ENCODE measurements around the gene CDK2AP2. TPM values are rescaled to one million over a fixed set of nuclear protein-coding genes. Genes with fewer than 3 reads are reported as not detected.
"Not testable (repeated sequence)": the region's sequence is repeated elsewhere in the genome, so short reads cannot be mapped to it uniquely, and the experiment has no call there.

The CDK2AP2 gene
- total RNA-seq, 4 donors from 2014 or later, result 90.0 to 240 (median 148) TPM

DNA sequence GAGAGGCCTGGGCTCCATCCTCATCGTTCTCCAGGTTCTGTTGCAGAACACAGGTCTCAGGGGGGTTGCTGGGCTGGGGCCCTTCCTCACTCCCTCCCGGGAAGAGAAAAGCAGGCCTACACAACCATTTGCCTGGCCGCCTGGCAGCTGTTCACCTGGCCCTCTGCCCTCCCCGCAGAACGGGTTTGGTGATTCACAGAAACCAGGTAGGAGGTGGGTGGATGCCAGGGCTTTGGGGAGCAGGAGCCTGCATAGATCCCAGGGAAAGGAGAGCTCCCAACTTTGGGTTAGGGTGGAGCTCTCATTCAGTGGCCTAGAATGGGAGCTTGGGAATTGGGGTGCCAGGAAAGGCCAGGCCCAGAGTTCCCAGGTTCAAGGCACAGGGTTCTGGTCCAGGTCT is 39.9 kb downstream of the CDK2AP2 start:
- peak overlapping the region; percentile 67 to 75 (median 69) for H3K27ac ChIP-seq
- peak in 1 of 2 donors; percentile 25 for TF ChIP-seq POLR2A (IDR thresholded peaks at IDR 0.05)
- TF ChIP-seq, protein P1, sequence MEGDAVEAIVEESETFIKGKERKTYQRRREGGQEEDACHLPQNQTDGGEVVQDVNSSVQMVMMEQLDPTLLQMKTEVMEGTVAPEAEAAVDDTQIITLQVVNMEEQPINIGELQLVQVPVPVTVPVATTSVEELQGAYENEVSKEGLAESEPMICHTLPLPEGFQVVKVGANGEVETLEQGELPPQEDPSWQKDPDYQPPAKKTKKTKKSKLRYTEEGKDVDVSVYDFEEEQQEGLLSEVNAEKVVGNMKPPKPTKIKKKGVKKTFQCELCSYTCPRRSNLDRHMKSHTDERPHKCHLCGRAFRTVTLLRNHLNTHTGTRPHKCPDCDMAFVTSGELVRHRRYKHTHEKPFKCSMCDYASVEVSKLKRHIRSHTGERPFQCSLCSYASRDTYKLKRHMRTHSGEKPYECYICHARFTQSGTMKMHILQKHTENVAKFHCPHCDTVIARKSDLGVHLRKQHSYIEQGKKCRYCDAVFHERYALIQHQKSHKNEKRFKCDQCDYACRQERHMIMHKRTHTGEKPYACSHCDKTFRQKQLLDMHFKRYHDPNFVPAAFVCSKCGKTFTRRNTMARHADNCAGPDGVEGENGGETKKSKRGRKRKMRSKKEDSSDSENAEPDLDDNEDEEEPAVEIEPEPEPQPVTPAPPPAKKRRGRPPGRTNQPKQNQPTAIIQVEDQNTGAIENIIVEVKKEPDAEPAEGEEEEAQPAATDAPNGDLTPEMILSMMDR (IDR thresholded peaks at IDR 0.05), result no peak

DNA sequence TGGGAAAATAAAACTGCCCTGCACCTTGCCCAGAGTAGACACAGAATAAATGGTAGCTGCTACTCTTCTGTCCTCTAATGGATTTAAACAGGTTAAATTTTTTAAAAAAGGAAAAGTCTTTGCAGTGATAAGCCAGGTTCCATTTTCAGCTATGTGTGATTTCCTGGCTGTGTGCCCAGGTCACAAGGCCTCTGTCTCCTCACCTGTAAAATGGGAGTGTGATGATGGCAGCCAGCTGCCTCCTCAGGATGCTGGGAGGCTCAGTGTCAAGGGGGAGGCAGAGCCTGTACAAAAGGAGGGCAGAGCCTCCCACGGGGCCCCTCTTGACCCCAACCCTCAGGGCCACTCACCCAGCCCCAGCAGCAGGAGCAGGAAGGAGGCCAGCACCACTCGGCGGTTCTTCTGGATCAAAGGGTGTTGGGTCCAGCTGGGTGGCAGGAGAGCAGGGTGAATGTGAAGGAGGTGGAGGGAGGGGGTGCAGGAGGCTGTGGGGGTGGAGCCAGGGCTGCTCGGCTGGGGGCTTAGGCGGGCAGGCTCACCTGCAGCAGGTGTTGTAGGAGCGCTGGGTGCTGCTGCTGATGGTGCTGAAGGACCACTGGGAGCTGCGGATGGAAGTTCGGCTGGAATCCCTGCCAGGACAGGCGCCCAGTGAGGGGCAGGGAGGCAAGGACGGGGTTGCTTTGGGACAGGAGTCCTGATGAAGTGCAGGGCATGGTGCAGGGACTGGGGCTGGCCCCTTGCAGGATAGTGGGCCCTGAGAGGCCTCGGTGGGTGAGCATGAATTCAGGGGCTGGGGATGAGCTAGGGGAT is 40.8 kb downstream of the CDK2AP2 start:
- DNase-seq, result no peak
- peaks cover 25 to 52% of the 10 kb centered on the region in 2 donors for H3K4me1 ChIP-seq
- no peaks in the 10 kb centered on the region for H3K27me3 ChIP-seq
- intact Hi-C loops (cut with DNase I), result loop anchor here (5.0 to 10.0 kb wide), 2 partner anchors 45 to 72 kb away; partner anchors contain the start of gene RAD9A
- no peaks in the 10 kb centered on the region for H3K36me3 ChIP-seq
- TF ChIP-seq, protein P1 (IDR thresholded peaks at IDR 0.05), result no peak
- TF ChIP-seq POLR2A (IDR thresholded peaks at IDR 0.05), result no peak
- H3K27ac ChIP-seq, result peak overlapping the region; percentile 67 to 75 (median 69)
- WGBS, 2 donors, result 67 to 68% methylated on average over 10 to 11 of the region's 11 CpGs
- no peaks in the 10 kb centered on the region for H3K9me3 ChIP-seq
- no peak overlapping the region for H3K4me3 ChIP-seq (replicated peaks in 1 of 3)

More for the DNA sequence above, 39.9 kb downstream of the CDK2AP2 start:
- Histone ChIP-seq H3K27me3 (no peaks in the 10 kb centered on the region), H3K36me3 (no peaks in the 10 kb centered on the region), H3K9me3 (no peaks in the 10 kb centered on the region), H3K4me3 (replicated peaks in 1 of 3) (peak overlapping the region; percentile 66 to 92 (median 82)), H3K4me1 (peaks cover 25 to 52% of the 10 kb centered on the region in 2 donors)
- intact Hi-C loops (cut with DNase I), result loop anchor here (5.0 to 10.0 kb wide), 2 partner anchors 46 to 73 kb away; partner anchors contain the start of gene RAD9A
- 8 to 10% methylated on average over 5 of the region's 5 CpGs for whole genome bisulfite sequencing, 2 donors
- peak; percentile 96 to 97 for DNase-seq

DNA sequence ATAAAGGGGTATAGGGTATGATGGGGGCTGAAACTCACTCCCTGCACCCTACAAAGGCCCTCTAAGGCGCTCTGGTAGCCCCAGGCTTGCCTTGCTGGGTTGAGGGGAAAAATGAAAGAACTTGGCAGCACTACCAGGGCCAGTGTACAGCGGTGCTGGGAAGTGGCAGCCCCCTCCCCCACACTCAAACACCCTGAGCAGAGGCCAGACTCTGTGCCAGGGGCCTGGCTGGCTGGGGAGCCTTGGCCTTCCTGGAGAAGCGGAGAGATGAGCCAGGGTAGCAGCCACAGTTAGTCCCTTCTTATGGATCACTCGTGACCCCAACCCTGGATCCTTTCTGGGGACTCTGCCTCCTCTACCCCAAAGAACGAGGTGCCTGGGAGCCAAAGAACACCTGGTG is 41.6 kb downstream of the CDK2AP2 start:
- no peak overlapping the region for H3K27ac ChIP-seq
- intact Hi-C loops (cut with DNase I), result loop anchor here (5.0 to 10.0 kb wide), 2 partner anchors 44 to 72 kb away; partner anchors contain the start of gene RAD9A
- no peaks in the 10 kb centered on the region for H3K36me3 ChIP-seq
- H3K27me3 ChIP-seq, result no peaks in the 10 kb centered on the region
- H3K4me1 ChIP-seq, result peaks cover 25 to 52% of the 10 kb centered on the region in 2 donors
- peak; percentile 41 to 51 for DNase-seq
- no peak overlapping the region for H3K4me3 ChIP-seq (replicated peaks in 1 of 3)
- no peaks in the 10 kb centered on the region for H3K9me3 ChIP-seq
- TF ChIP-seq, protein P1 (IDR thresholded peaks at IDR 0.05), result no peak
- no peak for TF ChIP-seq POLR2A (IDR thresholded peaks at IDR 0.05)
- 87 to 93% methylated on average over 4 to 5 of the region's 5 CpGs for WGBS, 2 donors

DNA sequence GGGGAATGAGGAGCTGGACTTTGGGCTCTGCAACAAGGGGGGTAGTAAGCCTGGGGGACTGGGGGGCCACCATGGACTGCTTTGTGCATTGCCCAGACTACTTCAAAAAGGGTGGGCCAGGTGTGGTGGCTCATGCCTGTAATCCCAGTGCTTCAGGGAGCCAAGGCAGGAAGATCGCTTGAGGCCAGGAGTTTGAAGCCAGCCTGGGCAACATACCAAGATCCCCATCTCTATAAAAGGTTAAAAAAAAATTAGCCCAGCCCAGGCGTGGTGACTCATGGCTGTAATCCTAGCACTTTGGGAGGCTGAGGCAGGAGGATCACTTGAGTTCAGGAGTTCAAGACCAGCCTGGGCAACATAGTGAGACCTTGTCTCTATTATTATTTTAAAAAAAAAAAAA is 42.4 kb downstream of the CDK2AP2 start:
- Histone ChIP-seq H3K4me1 (peaks cover 25 to 52% of the 10 kb centered on the region in 2 donors), H3K4me3 (replicated peaks in 1 of 3) (peak overlapping the region in 1 of 3 donors; percentile 56), H3K27ac (peak overlapping the region; percentile 79 to 99 (median 95))
- intact Hi-C loops (cut with DNase I), result loop anchor here (5.0 to 10.0 kb wide), 2 partner anchors 43 to 71 kb away; partner anchors contain the start of gene RAD9A
- not testable (repeated sequence) for H3K27me3 ChIP-seq, DNase-seq, H3K9me3 ChIP-seq, H3K36me3 ChIP-seq
- 69 to 77% methylated on average over 2 of the region's 2 CpGs for WGBS, 2 donors

DNA sequence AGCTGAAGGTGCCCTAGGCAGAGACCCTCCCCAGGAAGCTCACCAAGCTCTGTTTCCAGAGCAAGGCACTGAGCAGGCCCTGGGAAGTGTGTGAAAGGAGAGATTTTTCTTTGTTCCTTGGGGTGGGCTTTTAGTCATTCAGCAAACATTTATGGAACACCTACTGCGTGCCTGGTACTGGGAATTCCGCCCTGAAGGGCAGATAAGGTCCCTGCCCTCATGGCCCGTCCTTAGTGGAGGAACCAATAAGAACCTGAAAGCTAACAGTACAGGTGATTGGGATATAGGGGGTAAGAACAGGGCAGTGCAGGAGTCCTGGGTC is 42.8 kb downstream of the CDK2AP2 start:
- no peaks in the 10 kb centered on the region for H3K36me3 ChIP-seq
- no peaks in the 10 kb centered on the region for H3K27me3 ChIP-seq
- WGBS, 2 donors, result 68 to 76% methylated on average over 3 of the region's 3 CpGs
- intact Hi-C loops (cut with DNase I), result loop anchor here (5.0 to 10.0 kb wide), 2 partner anchors 43 to 70 kb away; partner anchors contain the start of gene RAD9A
- H3K4me3 ChIP-seq (replicated peaks in 1 of 3), result peak overlapping the region in 2 of 3 donors; percentile 56 to 71
- DNase-seq, result no peak
- H3K27ac ChIP-seq, result peak overlapping the region; percentile 79 to 99 (median 95)
- TF ChIP-seq, protein P1 (IDR thresholded peaks at IDR 0.05), result no peak
- no peak for TF ChIP-seq POLR2A (IDR thresholded peaks at IDR 0.05)
- no peaks in the 10 kb centered on the region for H3K9me3 ChIP-seq
- peaks cover 25 to 53% of the 10 kb centered on the region in 2 donors for H3K4me1 ChIP-seq

Measured in thyroid gland (tissue), 4 donors.